Epithelial cell of esophagus (primary cell): ENCODE measurements around the gene VRK3.
"Not testable (repeated sequence)": the region's sequence is repeated elsewhere in the genome, so short reads cannot be mapped to it uniquely, and the experiment has no call there.

Experiments used
- DNase-seq: peaks from one replicate; pipeline ENCODE4 v3.0.0; 2010; ENCODE audit warnings: low read depth
- H3K4me3 ChIP-seq: 2 replicates; pipeline ENCODE4 v1.5.1; 2011; ENCODE audit warnings: mild to moderate bottlenecking, low read length, control low read depth
- TF ChIP-seq, protein P1 (sequence below): IDR thresholded peaks from 2 replicates; pipeline ENCODE4 v1.5.1; 2011; ENCODE audit warnings: low read depth, mild to moderate bottlenecking, low read length, control low read depth, inconsistent platforms; ENCODE audit not compliant: insufficient read depth; ENCODE audit errors: missing control alignments

VRK3 gene

DNA sequence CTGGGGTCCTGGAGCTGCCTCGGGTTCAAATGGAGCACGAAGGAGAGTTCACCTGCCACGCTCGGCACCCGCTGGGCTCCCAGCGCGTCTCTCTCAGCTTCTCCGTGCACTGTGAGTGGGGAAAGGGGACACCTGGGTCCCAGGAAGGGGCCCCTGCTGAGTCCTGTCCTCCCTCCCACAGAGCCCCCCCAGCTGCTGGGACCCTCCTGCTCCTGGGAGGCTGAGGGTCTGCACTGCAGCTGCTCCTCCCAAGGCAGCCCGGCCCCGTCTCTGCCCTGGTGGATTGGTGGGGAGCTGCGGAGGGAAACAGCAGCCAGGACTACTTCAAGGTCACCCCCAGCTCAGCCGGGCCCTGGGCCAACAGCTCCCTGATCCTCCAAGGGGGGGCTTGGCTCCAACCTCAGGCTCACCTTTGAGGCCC, 53.2 kb downstream of the VRK3 start:
- TF ChIP-seq, protein P1, sequence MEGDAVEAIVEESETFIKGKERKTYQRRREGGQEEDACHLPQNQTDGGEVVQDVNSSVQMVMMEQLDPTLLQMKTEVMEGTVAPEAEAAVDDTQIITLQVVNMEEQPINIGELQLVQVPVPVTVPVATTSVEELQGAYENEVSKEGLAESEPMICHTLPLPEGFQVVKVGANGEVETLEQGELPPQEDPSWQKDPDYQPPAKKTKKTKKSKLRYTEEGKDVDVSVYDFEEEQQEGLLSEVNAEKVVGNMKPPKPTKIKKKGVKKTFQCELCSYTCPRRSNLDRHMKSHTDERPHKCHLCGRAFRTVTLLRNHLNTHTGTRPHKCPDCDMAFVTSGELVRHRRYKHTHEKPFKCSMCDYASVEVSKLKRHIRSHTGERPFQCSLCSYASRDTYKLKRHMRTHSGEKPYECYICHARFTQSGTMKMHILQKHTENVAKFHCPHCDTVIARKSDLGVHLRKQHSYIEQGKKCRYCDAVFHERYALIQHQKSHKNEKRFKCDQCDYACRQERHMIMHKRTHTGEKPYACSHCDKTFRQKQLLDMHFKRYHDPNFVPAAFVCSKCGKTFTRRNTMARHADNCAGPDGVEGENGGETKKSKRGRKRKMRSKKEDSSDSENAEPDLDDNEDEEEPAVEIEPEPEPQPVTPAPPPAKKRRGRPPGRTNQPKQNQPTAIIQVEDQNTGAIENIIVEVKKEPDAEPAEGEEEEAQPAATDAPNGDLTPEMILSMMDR = no peak
- DNase-seq = no peak
- no peak overlapping the region for H3K4me3 ChIP-seq

DNA sequence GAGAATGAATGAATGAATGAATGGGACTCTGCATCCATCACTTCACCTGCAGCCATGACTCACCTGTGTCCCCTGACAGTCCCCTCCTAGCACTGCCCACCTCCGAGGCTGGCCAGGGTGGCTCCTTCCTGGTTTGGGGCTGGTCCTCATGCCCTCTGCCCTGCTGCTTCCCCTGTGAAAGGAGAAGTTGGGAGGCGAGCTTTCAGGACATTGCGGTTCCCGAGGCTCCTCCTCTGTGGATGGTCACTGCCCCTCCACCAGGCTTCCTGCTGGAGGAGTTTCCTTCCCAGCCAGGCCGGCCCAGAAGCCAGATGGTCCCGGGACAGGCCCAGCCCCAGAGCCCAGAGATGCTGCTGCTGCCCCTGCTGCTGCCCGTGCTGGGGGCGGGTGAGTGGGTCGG, 55.8 kb downstream of the VRK3 start:
- DNase-seq, H3K4me3 ChIP-seq: not testable (repeated sequence)

DNA sequence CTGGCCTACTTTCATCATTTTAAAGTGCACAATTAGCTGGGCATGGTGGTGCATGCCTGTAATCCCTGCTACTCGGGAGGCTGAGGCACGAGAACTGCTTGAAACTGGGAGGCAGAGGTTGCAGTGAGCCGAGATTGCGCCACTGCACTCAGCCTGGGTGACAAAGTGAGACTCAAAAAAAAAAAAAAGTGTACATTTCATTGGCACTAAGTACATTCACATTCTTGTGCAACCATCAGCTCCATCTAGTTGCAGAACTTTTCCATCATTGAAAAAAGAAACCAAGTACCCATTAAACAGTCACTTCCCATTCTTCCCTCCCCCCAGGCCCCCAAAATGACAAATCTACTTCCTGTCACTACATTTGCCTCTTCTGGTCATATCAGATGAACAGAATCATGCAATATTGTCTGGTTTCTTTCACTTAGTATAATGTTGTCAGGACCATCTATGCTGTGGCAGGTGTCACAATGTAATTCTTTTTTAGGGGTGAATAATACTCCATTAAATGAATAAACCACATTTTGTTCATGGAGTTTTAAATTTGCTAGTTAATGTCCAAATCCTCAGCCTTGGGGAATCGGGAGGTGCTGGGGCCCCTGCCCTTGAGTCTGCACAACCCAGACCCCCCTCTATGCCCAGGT, 56.8 kb downstream of the VRK3 start:
- TF ChIP-seq, protein P1 = no peak
- DNase-seq = no peak
- H3K4me3 ChIP-seq = no peak overlapping the region

DNA sequence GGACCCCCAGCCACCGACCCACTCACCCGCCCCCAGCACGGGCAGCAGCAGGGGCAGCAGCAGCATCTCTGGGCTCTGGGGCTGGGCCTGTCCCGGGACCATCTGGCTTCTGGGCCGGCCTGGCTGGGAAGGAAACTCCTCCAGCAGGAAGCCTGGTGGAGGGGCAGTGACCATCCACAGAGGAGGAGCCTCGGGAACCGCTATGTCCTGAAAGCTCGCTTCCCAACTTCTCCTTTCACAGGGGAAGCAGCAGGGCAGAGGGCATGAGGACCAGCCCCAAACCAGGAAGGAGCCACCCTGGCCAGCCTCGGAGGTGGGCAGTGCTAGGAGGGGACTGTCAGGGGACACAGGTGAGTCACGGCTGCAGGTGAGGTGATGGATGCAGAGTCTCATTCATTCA, 64.2 kb downstream of the VRK3 start, which contains the start of gene SIGLEC11:
SIGLEC11 (minus strand) TSS at position 193 of the 400 bp plus-strand sequence; CDS start at position 102, 91 bp downstream.
- H3K4me3 ChIP-seq, DNase-seq: not testable (repeated sequence)

DNA sequence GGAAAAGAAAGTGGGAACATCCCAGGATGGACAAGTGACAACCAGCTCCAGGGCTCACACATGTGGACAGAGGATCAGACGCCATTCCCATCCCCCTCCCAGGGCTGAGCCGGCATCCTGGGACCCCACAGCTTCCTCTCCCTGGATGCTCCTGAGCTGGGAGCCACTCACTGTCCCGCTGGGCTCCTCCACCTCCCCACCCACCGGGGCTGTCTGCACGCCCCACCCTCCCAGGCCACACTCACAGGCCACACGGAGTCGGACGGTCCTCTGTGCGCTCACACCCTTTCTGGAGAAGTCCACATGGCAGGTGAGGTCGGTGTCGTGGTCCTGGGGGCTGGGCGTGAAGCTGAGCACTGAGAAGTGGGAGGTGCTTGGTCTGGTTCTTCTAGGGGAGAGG, 65.3 kb downstream of the VRK3 start:
- not testable (repeated sequence) for H3K4me3 ChIP-seq, DNase-seq

DNA sequence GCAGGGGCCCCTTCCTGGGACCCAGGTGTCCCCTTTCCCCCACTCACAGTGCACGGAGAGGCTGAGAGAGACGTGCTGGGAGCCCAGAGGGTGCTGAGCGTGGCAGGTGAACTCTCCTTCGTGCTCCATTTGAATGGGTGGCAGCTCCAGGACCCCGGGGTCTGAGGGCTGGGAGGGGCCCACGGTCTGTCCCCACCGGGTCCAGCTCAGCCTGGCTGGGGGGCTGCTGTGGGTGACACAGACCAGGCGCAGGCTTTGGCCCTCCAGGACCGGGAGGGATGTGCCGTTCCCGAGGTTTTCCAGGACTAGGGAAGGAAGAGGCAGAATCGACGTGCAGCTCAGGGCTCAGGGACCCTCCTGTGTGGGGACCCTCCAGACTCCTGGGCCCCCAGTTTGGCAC, 66.6 kb downstream of the VRK3 start:
- H3K4me3 ChIP-seq, DNase-seq: not testable (repeated sequence)

DNA sequence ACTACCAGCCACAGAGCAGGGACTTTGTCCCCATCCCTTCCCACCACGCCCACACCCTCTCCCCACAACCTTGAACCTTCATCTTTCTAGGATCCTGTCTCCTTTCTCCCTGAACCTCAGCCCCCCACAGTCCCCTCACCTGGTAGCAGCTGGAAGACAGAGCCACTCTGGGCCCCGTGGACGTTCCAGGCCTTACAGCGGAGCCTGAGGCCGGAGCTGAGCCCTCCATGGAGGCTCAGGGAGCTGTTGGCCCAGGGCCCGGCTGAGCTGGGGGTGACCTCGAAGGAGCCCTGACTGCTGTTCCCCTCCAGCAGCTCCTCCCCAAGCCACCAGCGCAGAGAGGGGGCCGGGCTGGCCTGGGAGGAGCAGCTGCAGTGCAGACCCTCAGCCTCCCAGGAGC, 67.0 kb downstream of the VRK3 start:
- H3K4me3 ChIP-seq, DNase-seq: not testable (repeated sequence)

DNA sequence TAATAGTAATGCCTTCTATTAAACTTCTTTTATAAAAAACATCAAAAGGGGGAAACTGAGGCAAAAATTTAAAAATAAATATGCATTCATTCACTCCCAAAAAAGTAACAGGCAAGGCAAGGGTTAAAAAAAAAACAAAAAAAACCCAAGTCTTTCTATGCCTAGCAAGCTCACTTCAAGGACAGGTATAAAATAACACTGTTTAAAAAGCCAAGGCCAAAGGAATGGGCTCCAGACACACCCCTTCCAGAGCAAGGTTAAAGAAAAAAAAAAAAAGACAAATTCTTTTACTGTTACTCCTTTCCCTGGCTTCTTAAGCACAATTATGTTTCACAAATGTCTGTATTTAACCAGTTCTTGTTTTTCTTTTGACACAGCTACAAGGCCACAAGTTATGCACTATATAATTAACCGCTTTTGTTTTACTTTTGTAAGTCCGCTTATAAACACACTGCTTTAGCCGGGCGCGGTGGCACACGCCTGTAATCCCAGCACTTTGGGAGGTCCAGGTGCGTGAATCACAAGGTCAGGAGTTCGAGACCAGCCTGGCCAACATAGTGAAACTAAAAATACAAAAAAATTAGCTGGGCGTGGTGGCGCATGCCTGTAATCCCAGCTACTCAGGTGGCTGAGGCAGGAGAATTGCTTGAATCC, 67.8 kb downstream of the VRK3 start:
- H3K4me3 ChIP-seq = no peak overlapping the region
- DNase-seq = no peak
- TF ChIP-seq, protein P1 = no peak

DNA sequence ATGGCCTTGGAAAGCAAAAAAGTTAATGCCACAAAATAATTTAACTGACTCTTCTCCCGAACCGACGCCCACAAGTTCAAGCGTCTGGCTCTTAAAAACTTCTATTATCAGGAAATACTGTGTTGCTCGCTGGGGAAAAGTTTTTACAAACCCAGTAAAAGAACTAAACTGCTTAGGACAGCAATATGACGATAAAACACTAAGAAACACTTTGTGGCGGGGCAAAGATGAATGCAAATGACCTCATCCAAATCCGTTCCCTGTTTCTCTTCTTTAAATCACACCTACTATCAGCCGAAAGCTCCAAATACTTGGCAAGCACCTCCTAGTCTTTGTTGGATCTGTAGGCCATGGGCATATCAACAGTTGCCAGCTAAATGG, 69.1 kb downstream of the VRK3 start:
- TF ChIP-seq, protein P1 = no peak
- no peak overlapping the region for H3K4me3 ChIP-seq
- no peak for DNase-seq

DNA sequence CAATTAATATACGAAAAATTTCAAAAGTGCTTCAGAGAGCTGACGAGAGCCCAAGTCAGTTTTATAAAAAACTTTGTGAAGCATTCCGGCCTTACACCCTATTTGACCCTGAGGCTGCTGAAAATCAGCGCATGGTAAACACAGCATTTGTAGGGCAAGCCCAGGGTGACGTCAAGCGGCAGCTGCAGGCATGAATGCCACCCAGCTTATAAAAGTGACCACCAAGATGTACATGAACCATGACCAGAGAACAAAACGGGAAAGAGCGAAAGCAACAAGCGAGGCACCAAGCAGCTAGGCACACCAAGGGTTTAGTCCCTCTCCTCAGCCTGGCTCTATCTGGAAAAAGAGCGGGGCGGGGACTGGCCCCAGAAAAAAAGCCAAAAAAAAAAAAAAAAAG, 70.2 kb downstream of the VRK3 start:
- H3K4me3 ChIP-seq = no peak overlapping the region
- TF ChIP-seq, protein P1 = no peak
- no peak for DNase-seq
